CD4-positive, CD25-positive, alpha-beta regulatory T cell (primary cell): ENCODE results near the gene HNF1B. TPM values are rescaled to one million over a fixed set of nuclear protein-coding genes. Genes with fewer than 3 reads are reported as not detected.
"Not testable (repeated sequence)": the region's sequence is repeated elsewhere in the genome, so short reads cannot be mapped to it uniquely, and the experiment has no call there.

ENCODE experiments used
- ATAC-seq, 2 donors: fragments of 150-1000 bp; cut with Tn5 transposase; one replicate each; pipeline ENCODE4 v1.10.0; 2021; ENCODE audit warnings: low read depth in 2 of 2, moderate number of reproducible peaks in 2 of 2, moderate library complexity in 1 of 2
- DNase-seq, 3 donors: peaks; one replicate each; pipeline versions ENCODE4 v3.0.0 to v3.0.0-alpha.2; 2012 to 2022; ENCODE audit warnings: mixed read lengths in 1 of 3
- H3K27ac ChIP-seq: one replicate; pipeline ENCODE4 v1.7.0; 2013; ENCODE audit warnings: mild to moderate bottlenecking, low read length; ENCODE audit not compliant: insufficient read depth, poor library complexity, severe bottlenecking
- H3K27me3 ChIP-seq: one replicate; pipeline ENCODE4 v1.7.0; 2013; ENCODE audit warnings: low read length; ENCODE audit not compliant: control insufficient read depth, insufficient read depth
- H3K36me3 ChIP-seq: one replicate; pipeline ENCODE4 v1.7.0; 2013; ENCODE audit warnings: mild to moderate bottlenecking, low read length, moderate library complexity; ENCODE audit not compliant: control insufficient read depth, insufficient read depth
- H3K4me1 ChIP-seq: 2 replicates; pipeline ENCODE4 v1.7.0; 2013; ENCODE audit warnings: mild to moderate bottlenecking, low read length; ENCODE audit not compliant: insufficient read depth, control insufficient read depth, poor library complexity, severe bottlenecking
- H3K4me3 ChIP-seq: one replicate; pipeline ENCODE4 v1.7.0; 2013; ENCODE audit warnings: low read depth, mild to moderate bottlenecking, low read length, moderate library complexity
- H3K9me3 ChIP-seq, 2 experiments: 1 replicate in 1 of 2; 2 replicates in 1 of 2; pipeline ENCODE4 v1.7.0; 2013; ENCODE audit warnings: low read length in 2 of 2, mild to moderate bottlenecking in 1 of 2, moderate library complexity in 1 of 2; ENCODE audit not compliant: control insufficient read depth in 2 of 2
- H3K27ac Mint-ChIP-seq, 3 donors: one replicate each; pipeline ENCODE4 v1.8.0; 2020 to 2022; ENCODE audit warnings: mild to moderate bottlenecking in 3 of 3, mixed read lengths in 3 of 3, moderate library complexity in 2 of 3
- H3K27me3 Mint-ChIP-seq: one replicate; pipeline ENCODE4 v1.8.0; 2022; ENCODE audit warnings: mild to moderate bottlenecking, mixed read lengths
- H3K36me3 Mint-ChIP-seq: one replicate; pipeline ENCODE4 v1.8.0; 2020; ENCODE audit warnings: mixed read lengths
- H3K4me1 Mint-ChIP-seq, 4 donors: one replicate each; pipeline ENCODE4 v1.8.0; 2020 to 2022; ENCODE audit warnings: mixed read lengths in 4 of 4, mild to moderate bottlenecking in 1 of 4
- H3K4me3 Mint-ChIP-seq, 4 donors: one replicate each; pipeline ENCODE4 v1.8.0; 2020 to 2022; ENCODE audit warnings: mild to moderate bottlenecking in 4 of 4, mixed read lengths in 4 of 4, moderate library complexity in 3 of 4
- H3K9me3 Mint-ChIP-seq, 7 donors: one replicate each; pipeline ENCODE4 v1.8.0; 2020 to 2022; ENCODE audit warnings: mixed read lengths in 7 of 7, mild to moderate bottlenecking in 3 of 7, moderate library complexity in 2 of 7
- polyA plus RNA-seq, 4 donors: library from polyadenylated mRNA; unstranded; fragments of 300-500 nt; fragmentation: Illumina TruSeq; gene quantifications; one replicate each; pipeline ENCODE4 v1.2.3, GENCODE V29; 2021
- total RNA-seq: library from RNA; stranded (reverse); gene quantifications from one replicate; pipeline ENCODE4 v1.2.3, GENCODE V29; 2022

Gene HNF1B
- total and polyA plus RNA-seq, 5 donors from 2014 or later, result not detected

GRCh38 chr17:37694734-37695133 is 50.1 kb downstream of the HNF1B start:
- peaks cover 1% of the 10 kb centered on the region for H3K27me3 ChIP-seq
- Mint-ChIP-seq H3K9me3 (peaks cover 0 to 7% (median 0%) of the 10 kb centered on the region in 7 donors), H3K4me1 (peaks cover 0 to 2% (median 0%) of the 10 kb centered on the region in 4 donors), H3K27ac (no peak overlapping the region), H3K4me3 (no peak overlapping the region), H3K27me3 (peaks cover 8% of the 10 kb centered on the region), H3K36me3 (no peaks in the 10 kb centered on the region)
- no peak for DNase-seq
- H3K4me1 ChIP-seq, result no peaks in the 10 kb centered on the region
- no peak overlapping the region for H3K27ac ChIP-seq
- H3K9me3 ChIP-seq, result no peaks in the 10 kb centered on the region
- no peak overlapping the region for H3K4me3 ChIP-seq
- no peaks in the 10 kb centered on the region for H3K36me3 ChIP-seq
- ATAC-seq, result no peak

- Histone ChIP-seq H3K4me3 (no peak overlapping the region), H3K36me3 (no peaks in the 10 kb centered on the region), H3K9me3 (no peaks in the 10 kb centered on the region), H3K27me3 (peaks cover 1% of the 10 kb centered on the region), H3K4me1 (no peaks in the 10 kb centered on the region), H3K27ac (no peak overlapping the region)
- DNase-seq (no peak), ATAC-seq (no peak)
- Mint-ChIP-seq H3K4me3 (no peak overlapping the region), H3K4me1 (peaks cover 0 to 2% (median 0%) of the 10 kb centered on the region in 4 donors), H3K9me3 (peaks cover 0 to 6% (median 0%) of the 10 kb centered on the region in 7 donors), H3K27ac (no peak overlapping the region), H3K27me3 (peaks cover 8% of the 10 kb centered on the region), H3K36me3 (no peaks in the 10 kb centered on the region)
Observed at GRCh38 chr17:37693328-37693727, 51.5 kb downstream of the HNF1B start.

- Mint-ChIP-seq H3K27ac (no peak overlapping the region), H3K36me3 (no peaks in the 10 kb centered on the region), H3K4me3 (no peak overlapping the region)
Observed at GRCh38 chr17:37691807-37692206, 53.1 kb downstream of the HNF1B start.

GRCh38 chr17:37689317-37689716 is 55.5 kb downstream of the HNF1B start:
- H3K36me3 Mint-ChIP-seq, result no peaks in the 10 kb centered on the region
- no peaks in the 10 kb centered on the region for H3K4me1 Mint-ChIP-seq
- H3K4me1 ChIP-seq, result no peaks in the 10 kb centered on the region
- H3K4me3 Mint-ChIP-seq, result no peak overlapping the region
- no peak overlapping the region for H3K27ac ChIP-seq
- no peaks in the 10 kb centered on the region for H3K36me3 ChIP-seq
- peaks cover 0 to 5% (median 0%) of the 10 kb centered on the region in 7 donors for H3K9me3 Mint-ChIP-seq
- H3K9me3 ChIP-seq, result no peaks in the 10 kb centered on the region
- no peaks in the 10 kb centered on the region for H3K27me3 ChIP-seq
- H3K27ac Mint-ChIP-seq, result no peak overlapping the region
- H3K4me3 ChIP-seq, result no peak overlapping the region
- no peak for DNase-seq
- ATAC-seq, result no peak
- H3K27me3 Mint-ChIP-seq, result peaks cover 4% of the 10 kb centered on the region

More at GRCh38 chr17:37691807-37692206, 53.1 kb downstream of the HNF1B start:
- Mint-ChIP-seq H3K9me3 (peaks cover 0 to 6% (median 0%) of the 10 kb centered on the region in 7 donors), H3K27me3 (peaks cover 8% of the 10 kb centered on the region), H3K4me1 (peaks cover 0 to 2% (median 0%) of the 10 kb centered on the region in 4 donors)
- no peak for ATAC-seq
- no peak overlapping the region for H3K27ac ChIP-seq
- no peak for DNase-seq
- H3K27me3 ChIP-seq, result no peaks in the 10 kb centered on the region
- H3K4me1 ChIP-seq, result no peaks in the 10 kb centered on the region
- no peaks in the 10 kb centered on the region for H3K36me3 ChIP-seq
- no peaks in the 10 kb centered on the region for H3K9me3 ChIP-seq
- H3K4me3 ChIP-seq, result no peak overlapping the region

- ATAC-seq (no peak), DNase-seq (no peak)
- H3K36me3 ChIP-seq, result no peaks in the 10 kb centered on the region
- H3K4me1 Mint-ChIP-seq, result no peaks in the 10 kb centered on the region
- H3K27ac Mint-ChIP-seq, result no peak overlapping the region
- H3K36me3 Mint-ChIP-seq, result no peaks in the 10 kb centered on the region
- no peak overlapping the region for H3K27ac ChIP-seq
- H3K27me3 Mint-ChIP-seq, result peaks cover 21% of the 10 kb centered on the region
- H3K9me3 Mint-ChIP-seq, result peaks cover 0 to 2% (median 0%) of the 10 kb centered on the region in 7 donors
- peaks cover 9% of the 10 kb centered on the region for H3K27me3 ChIP-seq
- H3K4me3 ChIP-seq, result no peak overlapping the region
- no peaks in the 10 kb centered on the region for H3K4me1 ChIP-seq
- no peak overlapping the region for H3K4me3 Mint-ChIP-seq
- H3K9me3 ChIP-seq, result peaks cover 0 to 3% of the 10 kb centered on the region in 2 experiments
Observed at GRCh38 chr17:37683454-37683984, 61.3 kb downstream of the HNF1B start.

GRCh38 chr17:37682007-37682406 is 62.9 kb downstream of the HNF1B start:
- H3K4me1 Mint-ChIP-seq, result no peaks in the 10 kb centered on the region
- peaks cover 33% of the 10 kb centered on the region for H3K27me3 Mint-ChIP-seq
- H3K27ac Mint-ChIP-seq, result no peak overlapping the region
- Histone ChIP-seq H3K27me3 (peaks cover 12% of the 10 kb centered on the region), H3K4me1 (no peaks in the 10 kb centered on the region), H3K4me3 (no peak overlapping the region), H3K9me3 (peaks cover 0 to 5% of the 10 kb centered on the region in 2 experiments), H3K36me3 (no peaks in the 10 kb centered on the region), H3K27ac (no peak overlapping the region)
- no peak overlapping the region for H3K4me3 Mint-ChIP-seq
- no peaks in the 10 kb centered on the region for H3K36me3 Mint-ChIP-seq
- H3K9me3 Mint-ChIP-seq, result peaks cover 0 to 5% (median 0%) of the 10 kb centered on the region in 7 donors
- ATAC-seq (no peak), DNase-seq (no peak)

GRCh38 chr17:37679995-37680394 is 64.9 kb downstream of the HNF1B start:
- H3K36me3 Mint-ChIP-seq, ATAC-seq, H3K9me3 ChIP-seq, H3K36me3 ChIP-seq, H3K4me3 ChIP-seq, H3K27ac ChIP-seq, H3K27ac Mint-ChIP-seq, H3K4me3 Mint-ChIP-seq, H3K4me1 ChIP-seq, H3K9me3 Mint-ChIP-seq, DNase-seq, H3K4me1 Mint-ChIP-seq: not testable (repeated sequence)
- peaks cover 12% of the 10 kb centered on the region for H3K27me3 ChIP-seq
- H3K27me3 Mint-ChIP-seq, result peaks cover 38% of the 10 kb centered on the region

- no peaks in the 10 kb centered on the region for H3K4me1 ChIP-seq
- DNase-seq (no peak), ATAC-seq (no peak)
- Mint-ChIP-seq H3K27ac (no peak overlapping the region), H3K27me3 (peaks cover 31% of the 10 kb centered on the region), H3K36me3 (no peaks in the 10 kb centered on the region), H3K4me3 (no peak overlapping the region), H3K4me1 (no peaks in the 10 kb centered on the region), H3K9me3 (peaks cover 0 to 5% (median 0%) of the 10 kb centered on the region in 7 donors)
- H3K36me3 ChIP-seq, result no peaks in the 10 kb centered on the region
- peaks cover 0 to 5% of the 10 kb centered on the region in 2 experiments for H3K9me3 ChIP-seq
- H3K27me3 ChIP-seq, result peaks cover 8% of the 10 kb centered on the region
- H3K4me3 ChIP-seq, result no peak overlapping the region
- H3K27ac ChIP-seq, result no peak overlapping the region
Observed at GRCh38 chr17:37678036-37678435, 66.8 kb downstream of the HNF1B start.
